Mesodermal cell (in vitro differentiated cells): ENCODE results near the gene NDUFS8.
"Not testable (repeated sequence)": the region's sequence is repeated elsewhere in the genome, so short reads cannot be mapped to it uniquely, and the experiment has no call there.

Experiments
- H3K27ac ChIP-seq: 2 replicates; pipeline ENCODE4 v1.7.0; 2013; ENCODE audit warnings: mild to moderate bottlenecking, low read depth, low read length, moderate library complexity; ENCODE audit not compliant: severe bottlenecking
- H3K36me3 ChIP-seq: 2 replicates; pipeline ENCODE4 v1.7.1; 2013; ENCODE audit warnings: mild to moderate bottlenecking, low read length, moderate library complexity; ENCODE audit not compliant: control insufficient read depth, insufficient read depth
- H3K4me1 ChIP-seq: one replicate; pipeline ENCODE4 v1.7.1; 2013; ENCODE audit warnings: mild to moderate bottlenecking, low read length; ENCODE audit not compliant: insufficient read depth, control insufficient read depth, poor library complexity, severe bottlenecking
- H3K4me3 ChIP-seq: 2 replicates; pipeline ENCODE4 v1.7.0; 2013; ENCODE audit warnings: low read length, control low read depth, mild to moderate bottlenecking; ENCODE audit not compliant: insufficient read depth, poor library complexity, severe bottlenecking; ENCODE audit errors: extremely low read depth
- H3K9me3 ChIP-seq: 2 replicates; pipeline ENCODE4 v1.7.1; 2013; ENCODE audit warnings: mild to moderate bottlenecking, low read length, moderate library complexity; ENCODE audit not compliant: control insufficient read depth
- WGBS, 2 experiments: methylation state at CpG; one replicate each; pipeline ENCODE4 v1.1.5; 2013; ENCODE audit warnings: missing lambda C conversion rate in 2 of 2; ENCODE audit not compliant: insufficient coverage in 2 of 2; 5-methylcytosine and 5-hydroxymethylcytosine counted together

Gene NDUFS8

DNA sequence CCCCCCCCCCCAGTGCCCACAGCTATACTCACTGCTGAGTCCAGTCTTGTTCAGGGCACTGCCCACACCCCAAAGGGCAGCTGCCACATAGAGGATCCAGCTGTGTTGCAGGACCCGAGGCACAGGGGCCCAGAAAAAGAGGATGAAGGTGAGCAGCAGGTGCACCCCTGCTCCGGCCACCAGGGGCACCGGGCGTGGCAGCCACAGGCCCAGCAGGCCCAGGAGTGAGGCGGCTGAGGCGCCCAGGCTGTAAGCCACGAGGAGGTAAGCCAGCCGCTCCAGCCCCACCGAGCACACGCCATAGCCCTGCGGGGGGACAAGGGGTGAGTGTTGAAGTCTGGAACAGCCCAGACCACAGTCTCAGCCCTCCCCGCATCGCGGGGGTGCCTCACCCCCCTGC lies 34.9 kb upstream of the NDUFS8 start:
- H3K9me3 ChIP-seq, H3K4me3 ChIP-seq, H3K4me1 ChIP-seq, H3K27ac ChIP-seq, H3K36me3 ChIP-seq: not testable (repeated sequence)
- 100% methylated on average over 2 of the region's 14 CpGs; no CpG with 5 or more reads in 1 of the 2 experiments for WGBS, 2 experiments

DNA sequence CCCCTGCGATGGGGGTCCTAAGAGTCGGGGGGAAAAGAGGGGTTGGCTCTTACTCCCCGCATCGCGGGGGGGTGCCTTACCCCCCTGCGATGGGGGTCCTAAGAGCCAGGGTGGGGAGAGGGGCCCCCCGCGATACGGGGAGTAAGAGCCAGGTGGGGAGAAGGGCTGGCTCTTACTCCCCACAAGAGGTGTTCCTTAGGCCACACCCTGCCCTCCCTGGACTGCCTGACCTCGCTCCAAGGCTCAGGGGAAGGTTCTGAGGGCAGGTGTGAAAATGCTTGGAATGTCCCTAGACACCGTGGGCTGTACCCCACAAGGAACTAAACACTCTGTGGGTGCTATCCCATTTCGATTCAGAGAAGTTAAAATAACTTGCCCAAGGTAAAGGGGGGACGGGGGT lies 34.4 kb upstream of the NDUFS8 start:
- no peaks in the 10 kb centered on the region for H3K4me1 ChIP-seq
- WGBS, 2 experiments, result 90 to 96% methylated on average over 5 to 6 of the region's 13 CpGs
- H3K36me3 ChIP-seq, result no peaks in the 10 kb centered on the region
- no peak overlapping the region for H3K27ac ChIP-seq
- no peak overlapping the region for H3K4me3 ChIP-seq
- no peaks in the 10 kb centered on the region for H3K9me3 ChIP-seq

DNA sequence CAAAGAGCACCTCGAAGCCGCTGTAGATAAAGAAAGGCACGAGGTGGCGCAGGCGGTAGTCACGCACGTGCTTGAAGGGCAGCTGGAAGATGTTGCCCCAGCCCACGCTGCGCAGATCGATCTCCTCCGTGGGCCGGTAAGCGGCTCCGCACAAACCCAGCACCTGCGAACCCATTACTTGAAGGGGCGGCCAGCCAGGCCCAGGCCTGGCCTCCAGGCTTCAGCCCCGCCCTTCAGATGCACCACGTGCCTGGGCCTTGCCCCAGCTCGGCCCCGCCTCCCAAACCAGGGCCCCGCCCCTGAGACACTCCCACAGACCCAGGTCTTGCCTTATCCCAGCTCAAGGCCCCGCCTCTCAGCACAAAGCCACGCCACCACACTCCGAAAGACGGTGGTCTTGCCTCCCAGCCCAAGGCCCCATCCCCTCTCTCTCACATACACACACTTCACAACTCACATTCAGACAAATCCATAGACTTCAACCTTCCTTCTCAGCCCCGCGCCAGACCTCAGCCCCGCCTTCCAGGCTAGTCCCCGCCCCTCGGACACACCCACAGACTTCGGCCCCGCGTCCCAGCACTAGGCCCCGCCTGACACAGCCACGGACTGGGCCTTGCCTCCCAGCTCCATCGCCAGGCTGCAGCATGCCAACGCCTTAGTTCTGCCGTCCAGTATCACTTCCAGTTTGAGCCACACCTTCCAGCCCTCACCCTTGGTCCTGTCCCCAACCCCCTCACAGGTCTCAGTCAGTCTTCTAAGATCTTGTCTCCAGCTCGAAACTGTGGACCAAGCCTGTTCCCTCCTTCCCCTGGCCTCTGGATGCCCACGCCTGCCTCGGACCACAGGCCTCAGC lies 33.6 kb upstream of the NDUFS8 start:
- Histone ChIP-seq H3K4me1 (no peaks in the 10 kb centered on the region), H3K36me3 (no peaks in the 10 kb centered on the region), H3K9me3 (no peaks in the 10 kb centered on the region), H3K4me3 (no peak overlapping the region), H3K27ac (no peak overlapping the region)
- WGBS, 2 experiments, result 79 to 84% methylated on average over 38 to 40 of the region's 41 CpGs

DNA sequence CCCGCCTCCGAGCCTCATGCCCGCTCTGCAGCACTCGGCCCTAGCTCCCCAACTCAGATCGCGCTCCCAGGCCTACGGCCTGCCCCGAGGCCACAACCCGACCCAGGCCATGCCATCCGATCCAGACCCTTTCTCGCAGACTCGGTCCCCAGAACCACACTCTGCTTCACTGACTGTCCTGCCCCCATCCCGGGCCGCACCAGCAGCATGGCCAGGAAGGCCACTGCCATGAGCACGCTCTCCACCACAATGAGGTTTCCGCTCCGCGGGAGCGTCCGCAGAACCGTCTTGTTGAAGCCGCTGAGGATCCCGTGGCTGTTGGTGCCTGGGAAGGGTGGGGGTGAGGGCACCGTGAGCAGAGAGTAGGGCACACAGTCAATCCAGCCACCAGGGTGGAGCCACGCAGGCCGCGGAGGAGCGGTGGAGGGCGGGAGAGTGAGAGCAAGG lies 33.0 kb upstream of the NDUFS8 start:
- Histone ChIP-seq H3K4me3 (no peak overlapping the region), H3K4me1 (no peaks in the 10 kb centered on the region), H3K9me3 (no peaks in the 10 kb centered on the region), H3K27ac (no peak overlapping the region), H3K36me3 (no peaks in the 10 kb centered on the region)
- 93 to 95% methylated on average over 25 to 29 of the region's 29 CpGs for WGBS, 2 experiments

DNA sequence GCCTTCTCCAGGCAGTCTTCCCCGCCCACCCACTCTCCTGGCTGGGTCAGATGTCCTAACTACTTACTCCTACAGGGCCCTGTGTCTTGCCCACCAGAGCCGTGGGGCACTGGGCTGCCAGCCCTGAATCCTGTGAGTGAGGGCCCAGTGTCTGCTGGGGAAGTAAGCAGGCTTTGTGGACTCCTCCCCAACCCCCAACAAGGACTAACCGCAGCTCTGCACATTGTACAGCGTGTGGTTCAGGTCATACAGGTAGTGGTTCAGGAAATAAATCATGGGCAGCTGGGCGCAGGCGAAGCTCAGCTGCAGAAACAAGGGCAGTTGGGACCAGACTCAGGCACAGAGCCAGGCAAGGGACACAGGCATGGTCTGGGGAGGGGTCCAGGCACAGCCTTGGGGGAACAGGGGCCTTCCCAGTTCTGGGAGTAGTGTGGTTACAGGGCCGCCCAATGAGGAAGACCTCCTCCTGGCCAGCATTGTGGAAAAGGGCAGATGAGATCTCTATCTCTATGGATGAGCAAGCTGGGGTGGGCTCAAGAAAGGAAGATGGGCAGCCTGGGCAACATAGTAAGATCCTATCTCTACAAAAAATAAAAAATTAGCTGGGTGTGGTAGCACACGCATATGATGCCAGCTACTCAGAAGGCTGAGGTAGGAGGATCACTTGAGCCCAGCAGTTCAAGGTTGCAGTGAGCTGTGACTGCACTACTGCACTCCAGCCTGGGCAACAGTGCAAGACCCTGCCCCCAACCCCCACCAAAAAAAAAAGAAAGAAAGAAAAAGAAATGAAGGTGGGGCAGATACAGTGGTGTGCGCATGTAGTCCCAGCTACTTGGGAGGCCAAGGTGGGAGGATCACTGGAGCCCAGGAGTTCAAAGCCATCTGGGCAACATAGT lies 32.1 kb upstream of the NDUFS8 start:
- Histone ChIP-seq H3K4me3 (no peak overlapping the region), H3K36me3 (no peaks in the 10 kb centered on the region), H3K27ac (no peak overlapping the region), H3K9me3 (no peaks in the 10 kb centered on the region), H3K4me1 (no peaks in the 10 kb centered on the region)
- 91 to 96% methylated on average over 3 to 6 of the region's 9 CpGs for WGBS, 2 experiments

DNA sequence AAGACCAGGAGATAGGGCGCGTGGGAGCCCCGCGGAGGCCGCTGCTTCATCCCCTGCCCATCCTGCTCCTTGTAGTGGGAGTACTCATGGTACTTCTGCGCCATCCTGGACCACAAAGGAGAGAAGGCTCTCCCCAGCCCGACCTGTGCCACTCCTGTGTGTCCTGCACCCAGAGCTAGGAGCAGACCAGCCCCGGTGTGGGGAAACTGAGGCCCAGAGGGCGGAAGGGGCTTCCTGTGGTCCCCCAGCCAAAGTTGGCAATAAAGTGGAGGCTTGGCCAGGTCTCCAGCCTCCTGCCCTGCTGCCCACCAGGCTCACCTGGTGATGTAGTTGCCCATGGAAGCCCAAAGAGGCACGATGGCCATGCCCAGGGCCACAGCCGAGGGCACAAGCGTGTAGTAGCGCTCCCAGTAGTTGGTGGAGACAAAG lies 31.3 kb upstream of the NDUFS8 start:
- Histone ChIP-seq H3K27ac (no peak overlapping the region), H3K4me3 (no peak overlapping the region), H3K9me3 (no peaks in the 10 kb centered on the region), H3K4me1 (no peaks in the 10 kb centered on the region), H3K36me3 (no peaks in the 10 kb centered on the region)
- 94% methylated on average over 13 of the region's 13 CpGs for WGBS, 2 experiments

DNA sequence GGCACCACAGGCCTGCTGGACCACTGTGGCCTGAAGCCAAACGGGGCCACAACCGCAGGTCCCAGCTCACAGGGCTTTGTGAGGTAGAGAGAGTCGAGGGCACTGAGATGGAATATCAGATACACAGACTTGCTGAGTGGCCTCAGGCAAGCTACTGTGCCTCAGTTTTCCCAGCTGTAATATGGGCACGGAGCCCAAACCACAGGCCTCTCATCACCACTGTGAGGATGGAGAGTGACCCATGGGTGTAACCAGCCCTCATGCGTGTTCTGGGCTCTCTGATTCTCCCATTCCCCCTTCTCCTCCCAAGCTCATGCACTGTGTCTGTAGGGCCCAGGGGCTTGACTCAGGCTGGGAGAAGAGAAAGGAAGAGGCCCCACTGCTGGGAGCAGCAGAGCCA lies 30.8 kb upstream of the NDUFS8 start:
- 95% methylated on average over 3 to 4 of the region's 5 CpGs for WGBS, 2 experiments
- Histone ChIP-seq H3K27ac (no peak overlapping the region), H3K36me3 (no peaks in the 10 kb centered on the region), H3K9me3 (no peaks in the 10 kb centered on the region), H3K4me1 (no peaks in the 10 kb centered on the region), H3K4me3 (no peak overlapping the region)

DNA sequence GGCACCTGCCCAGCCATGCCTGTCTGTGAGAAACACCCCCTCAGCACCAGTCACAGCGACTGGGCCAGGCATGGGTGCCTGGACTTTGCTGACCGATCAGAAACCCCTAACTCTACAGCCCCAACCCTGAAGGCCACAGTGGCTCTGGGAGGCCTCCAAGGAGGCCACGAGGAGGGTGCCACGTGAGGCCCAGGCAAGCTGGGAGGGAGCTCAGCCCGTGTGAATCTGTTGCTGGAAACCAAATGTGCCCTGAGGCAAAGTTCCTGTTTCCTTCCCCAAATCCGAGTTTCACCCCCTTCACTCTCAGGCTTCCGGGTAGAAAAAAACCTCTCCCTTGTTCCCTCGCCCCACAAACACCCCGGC lies 27.9 kb upstream of the NDUFS8 start:
- Histone ChIP-seq H3K27ac (no peak overlapping the region), H3K36me3 (no peaks in the 10 kb centered on the region), H3K9me3 (no peaks in the 10 kb centered on the region), H3K4me1 (no peaks in the 10 kb centered on the region), H3K4me3 (no peak overlapping the region)
- 74 to 88% methylated on average over 7 to 8 of the region's 9 CpGs for WGBS, 2 experiments

DNA sequence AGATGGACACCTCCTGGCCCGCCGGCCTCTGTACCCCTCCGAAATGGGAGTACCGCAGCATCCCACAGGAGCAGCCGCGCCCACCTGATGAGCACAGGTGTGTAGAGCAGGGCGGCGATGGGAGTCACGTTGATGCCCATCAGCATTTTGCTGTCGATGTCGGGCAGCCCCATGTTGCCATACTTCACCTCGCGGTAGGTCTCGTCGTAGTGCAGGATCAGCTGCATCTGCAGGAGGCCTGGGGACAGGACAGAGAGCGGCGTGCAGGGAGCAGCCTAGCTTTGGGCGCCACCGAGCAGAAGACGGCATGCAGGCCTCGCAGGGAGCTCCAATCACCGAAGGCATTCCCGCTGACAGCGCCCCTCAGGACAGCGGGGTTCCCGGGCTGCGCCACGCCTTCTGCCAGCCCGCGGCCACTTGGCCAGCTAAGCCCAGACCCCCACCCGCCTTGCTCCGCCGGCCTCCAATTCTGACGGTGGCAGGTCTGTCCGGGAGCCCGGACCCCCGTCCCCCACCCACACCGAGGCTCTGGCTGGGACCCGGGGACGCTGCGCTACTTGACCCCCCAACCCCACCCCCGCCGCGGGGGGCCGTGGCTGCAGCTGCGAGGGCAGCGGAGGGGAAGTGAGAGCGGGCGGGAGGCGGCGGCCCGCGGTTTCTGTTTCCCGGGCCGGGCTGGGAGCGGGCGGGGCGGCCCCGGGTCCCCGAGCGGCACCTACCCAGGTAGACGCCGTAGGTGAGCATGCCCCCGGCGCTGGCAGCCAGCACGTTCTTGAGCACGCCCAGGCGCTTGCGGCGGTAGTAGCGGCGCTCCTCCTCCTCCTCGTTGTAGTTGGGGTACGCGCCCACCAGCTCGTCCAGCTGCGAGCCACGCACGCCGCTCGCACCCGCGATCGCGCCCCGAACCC lies 27.3 kb upstream of the NDUFS8 start:
- Histone ChIP-seq H3K9me3 (no peaks in the 10 kb centered on the region), H3K4me3 (peak overlapping the region; percentile 50), H3K36me3 (no peaks in the 10 kb centered on the region), H3K27ac (no peak overlapping the region), H3K4me1 (no peaks in the 10 kb centered on the region)
- WGBS, 2 experiments, result 22% methylated on average over 52 to 59 of the region's 86 CpGs

DNA sequence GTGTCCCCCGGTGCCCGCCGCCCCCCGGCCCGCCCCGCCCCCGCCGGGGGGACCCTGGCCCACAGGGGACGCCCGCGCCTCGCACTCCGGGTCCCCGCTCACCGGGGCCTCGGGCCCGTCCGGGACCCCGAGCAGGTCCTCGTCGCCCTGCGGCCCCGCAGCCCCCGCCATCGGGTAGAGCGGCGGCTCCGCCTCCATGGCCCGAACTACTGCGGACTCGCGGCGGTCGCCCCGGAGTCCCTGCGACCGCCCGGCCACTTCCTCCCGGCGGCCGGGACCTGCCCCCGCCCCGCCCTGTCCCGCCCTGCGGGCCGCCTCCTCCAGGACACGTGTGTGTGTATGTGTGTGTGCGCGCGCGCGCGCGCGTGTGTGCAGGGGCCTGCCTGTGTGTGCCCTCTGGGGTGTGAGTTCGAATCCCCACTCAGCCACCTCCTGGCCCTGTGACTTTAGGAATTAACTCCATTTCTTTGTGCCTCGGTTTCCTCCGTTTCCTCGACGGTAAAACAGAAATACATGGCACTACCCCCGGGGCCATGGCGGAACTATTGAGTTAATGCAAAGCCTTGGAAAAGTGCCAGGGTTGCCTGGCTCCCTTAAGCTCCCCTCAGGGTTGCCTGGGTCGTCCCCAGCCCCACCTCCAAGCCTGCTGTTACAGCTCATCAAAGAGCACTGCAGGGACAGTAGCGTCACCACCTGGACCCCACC lies 26.5 kb upstream of the NDUFS8 start, which contains the start of gene UNC93B1:
Gene UNC93B1 (minus strand): TSS at position 252 of the 705 bp plus-strand sequence. CDS start 54 bp downstream, at position 198.
- Histone ChIP-seq H3K4me1 (no peaks in the 10 kb centered on the region), H3K4me3 (peak within 1 kb of the TSS; percentile 50), H3K36me3 (no peaks in the 10 kb centered on the region), H3K27ac (no peak within 1 kb of the TSS), H3K9me3 (peaks cover under 1% of the 10 kb centered on the region)
- 7 to 10% methylated on average over 24 to 27 of the region's 64 CpGs for WGBS, 2 experiments
